Ascending aorta (tissue), 2 donors: ENCODE data around the gene DNER. TPM values are rescaled to one million over a fixed set of nuclear protein-coding genes. Genes with fewer than 3 reads are reported as not detected.

Experiments
- DNase-seq, 2 donors: peaks; one replicate each; pipeline ENCODE4 v3.0.0-alpha.2; 2019; ENCODE audit warnings: low spot score in 2 of 2
- H3K27ac ChIP-seq, 2 donors: fragments of 200-600 bp; sonication (generic); one replicate each; pipeline ENCODE4 v1.5.1; 2016 to 2017; ENCODE audit warnings: mild to moderate bottlenecking in 1 of 2
- H3K27me3 ChIP-seq: fragments of 200-600 bp; sonication (generic); one replicate; pipeline ENCODE4 v1.5.1; 2017
- H3K36me3 ChIP-seq, 2 donors: fragments of 200-600 bp; sonication (generic); one replicate each; pipeline ENCODE4 v1.5.1; 2016
- H3K4me1 ChIP-seq, 2 donors: fragments of 200-600 bp; sonication (generic); one replicate each; pipeline ENCODE4 v1.5.1; 2016 to 2017; ENCODE audit warnings: mild to moderate bottlenecking in 1 of 2
- H3K4me3 ChIP-seq, 2 donors: fragments of 200-600 bp; sonication (generic); one replicate each; pipeline ENCODE4 v1.5.1; 2016 to 2017; ENCODE audit warnings: mild to moderate bottlenecking in 1 of 2
- H3K9me3 ChIP-seq, 2 donors: fragments of 200-600 bp; sonication (generic); one replicate each; pipeline ENCODE4 v1.5.1; 2016
- intact Hi-C: fragments of 100-400 bp; cut with DNase I; formaldehyde crosslinking; loops from one replicate; pipeline ENCODE4 v1.15.1; 2023
- total RNA-seq: library from RNA; depleted of rRNA; stranded (reverse); fragments of >200 nt; gene quantifications from one replicate; pipeline ENCODE4 v1.1.0, GENCODE V29; 2016
- TF ChIP-seq, protein P1 (sequence below), 3 experiments: fragments of 200-600 bp in 2 of 3; fragments of 450-650 bp in 1 of 3; sonication (generic) in 2 of 3; IDR thresholded peaks; one replicate each; pipeline ENCODE4 v1.5.1; 2016 to 2019; ENCODE audit warnings: antibody characterized with exemption in 3 of 3, mild to moderate bottlenecking in 1 of 3, moderate library complexity in 1 of 3

DNER gene
- total RNA-seq, 1 donor from 2014 or later = 1.2 TPM

DNA sequence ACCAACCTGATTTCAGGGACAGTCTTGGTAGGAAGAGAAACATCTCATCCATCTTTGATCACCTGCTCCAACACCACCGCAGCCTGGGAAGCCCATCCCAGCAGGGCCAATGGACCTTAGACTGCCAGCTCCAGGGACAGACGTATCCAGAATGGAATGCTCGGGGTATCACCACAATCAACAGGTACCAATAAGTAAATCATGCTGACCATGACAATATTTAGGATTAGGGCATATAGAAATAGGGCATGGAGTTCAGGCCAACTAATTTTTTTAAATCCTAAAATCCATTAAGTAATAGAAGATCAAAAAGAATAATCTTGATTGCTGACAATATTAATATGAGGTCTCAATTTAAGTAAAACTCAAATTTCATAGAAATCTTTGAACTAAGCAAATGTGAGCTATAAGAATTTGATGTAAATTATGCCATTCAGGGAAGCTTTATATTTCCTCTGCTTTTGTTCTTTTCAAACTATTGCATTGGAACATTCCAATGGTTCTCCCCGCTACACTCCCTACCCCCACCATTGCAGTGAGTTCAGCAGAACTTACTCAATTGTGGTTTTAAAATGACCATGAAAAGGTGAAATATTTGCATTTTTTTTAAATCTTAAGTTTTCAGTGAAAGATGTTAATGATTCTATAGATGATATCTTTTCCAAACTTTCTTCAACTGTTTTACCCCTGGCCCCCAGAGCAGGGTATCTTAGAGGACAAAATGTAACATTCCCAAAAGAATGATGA lies 138.6 kb downstream of the DNER start:
- TF ChIP-seq, protein P1, sequence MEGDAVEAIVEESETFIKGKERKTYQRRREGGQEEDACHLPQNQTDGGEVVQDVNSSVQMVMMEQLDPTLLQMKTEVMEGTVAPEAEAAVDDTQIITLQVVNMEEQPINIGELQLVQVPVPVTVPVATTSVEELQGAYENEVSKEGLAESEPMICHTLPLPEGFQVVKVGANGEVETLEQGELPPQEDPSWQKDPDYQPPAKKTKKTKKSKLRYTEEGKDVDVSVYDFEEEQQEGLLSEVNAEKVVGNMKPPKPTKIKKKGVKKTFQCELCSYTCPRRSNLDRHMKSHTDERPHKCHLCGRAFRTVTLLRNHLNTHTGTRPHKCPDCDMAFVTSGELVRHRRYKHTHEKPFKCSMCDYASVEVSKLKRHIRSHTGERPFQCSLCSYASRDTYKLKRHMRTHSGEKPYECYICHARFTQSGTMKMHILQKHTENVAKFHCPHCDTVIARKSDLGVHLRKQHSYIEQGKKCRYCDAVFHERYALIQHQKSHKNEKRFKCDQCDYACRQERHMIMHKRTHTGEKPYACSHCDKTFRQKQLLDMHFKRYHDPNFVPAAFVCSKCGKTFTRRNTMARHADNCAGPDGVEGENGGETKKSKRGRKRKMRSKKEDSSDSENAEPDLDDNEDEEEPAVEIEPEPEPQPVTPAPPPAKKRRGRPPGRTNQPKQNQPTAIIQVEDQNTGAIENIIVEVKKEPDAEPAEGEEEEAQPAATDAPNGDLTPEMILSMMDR (IDR thresholded peaks at IDR 0.05) = no peak
- no peaks in the 10 kb centered on the region for H3K4me1 ChIP-seq
- no peak overlapping the region for H3K27ac ChIP-seq
- H3K9me3 ChIP-seq = no peaks in the 10 kb centered on the region
- no peak for DNase-seq
- H3K27me3 ChIP-seq = no peaks in the 10 kb centered on the region
- H3K36me3 ChIP-seq = no peaks in the 10 kb centered on the region
- intact Hi-C loops = no loop called here
- no peak overlapping the region for H3K4me3 ChIP-seq

DNA sequence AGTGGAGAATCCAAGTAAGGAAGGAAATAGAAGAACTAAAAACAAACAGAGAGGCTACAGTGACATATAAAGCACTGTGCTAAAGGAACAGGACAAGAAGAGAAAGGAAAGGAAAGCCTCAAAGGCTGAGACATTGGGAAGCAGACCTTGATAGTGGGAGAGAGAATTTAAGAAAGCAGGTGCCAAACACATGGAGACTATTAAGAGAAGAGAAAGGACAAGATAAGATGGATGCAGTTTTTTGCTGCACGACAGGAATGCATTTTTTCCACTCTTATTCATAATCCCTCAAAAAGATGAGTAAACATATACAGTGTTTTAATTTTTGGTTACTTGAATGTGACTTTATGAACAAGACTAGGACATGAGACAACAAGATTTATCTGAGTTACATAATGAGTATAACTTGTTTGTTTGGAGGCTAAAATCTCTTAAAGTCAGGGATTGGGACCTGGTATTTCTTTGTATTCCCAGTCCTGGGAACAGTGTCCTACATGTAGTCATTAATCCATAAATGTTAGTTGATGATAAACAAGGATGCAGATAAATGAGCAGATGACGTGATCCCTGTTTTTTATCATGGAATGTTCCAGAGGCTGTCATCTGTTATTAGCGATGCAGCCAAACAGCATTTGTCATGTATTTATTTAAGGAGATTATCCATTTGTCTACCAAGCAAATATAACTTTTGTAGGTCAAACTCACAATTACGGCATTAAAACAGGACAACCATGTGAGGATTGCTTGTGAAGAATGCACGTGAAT lies 141.7 kb downstream of the DNER start:
- Histone ChIP-seq H3K9me3 (no peaks in the 10 kb centered on the region), H3K27me3 (no peaks in the 10 kb centered on the region), H3K4me1 (no peaks in the 10 kb centered on the region), H3K4me3 (no peak overlapping the region), H3K27ac (no peak overlapping the region), H3K36me3 (no peaks in the 10 kb centered on the region)
- intact Hi-C loops = no loop called here
- DNase-seq = no peak
- TF ChIP-seq, protein P1 (IDR thresholded peaks at IDR 0.05) = no peak

DNA sequence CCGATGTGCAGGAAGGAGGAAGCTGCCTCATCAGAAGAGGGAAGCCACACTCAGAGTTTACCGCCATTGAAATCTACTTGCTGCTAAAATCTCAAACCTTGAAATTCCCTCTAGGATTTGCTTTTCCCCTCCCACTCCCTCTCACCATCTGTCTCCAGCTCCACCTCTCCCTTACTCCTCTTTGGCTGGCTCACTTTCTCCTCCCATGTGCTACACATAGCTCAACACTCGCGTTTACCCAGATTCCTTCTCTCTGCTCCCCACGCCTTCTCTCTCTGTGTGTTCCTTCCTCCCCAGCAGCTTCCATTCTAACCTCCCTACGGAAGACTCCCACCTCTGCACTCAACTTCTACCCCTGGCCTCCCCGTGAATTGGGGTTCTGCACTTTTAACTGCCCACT lies 143.1 kb downstream of the DNER start:
- no peak overlapping the region for H3K4me3 ChIP-seq
- no peaks in the 10 kb centered on the region for H3K9me3 ChIP-seq
- intact Hi-C loops = no loop called here
- H3K4me1 ChIP-seq = no peaks in the 10 kb centered on the region
- DNase-seq = no peak
- TF ChIP-seq, protein P1 (IDR thresholded peaks at IDR 0.05) = no peak
- no peak overlapping the region for H3K27ac ChIP-seq
- no peaks in the 10 kb centered on the region for H3K27me3 ChIP-seq
- no peaks in the 10 kb centered on the region for H3K36me3 ChIP-seq

DNA sequence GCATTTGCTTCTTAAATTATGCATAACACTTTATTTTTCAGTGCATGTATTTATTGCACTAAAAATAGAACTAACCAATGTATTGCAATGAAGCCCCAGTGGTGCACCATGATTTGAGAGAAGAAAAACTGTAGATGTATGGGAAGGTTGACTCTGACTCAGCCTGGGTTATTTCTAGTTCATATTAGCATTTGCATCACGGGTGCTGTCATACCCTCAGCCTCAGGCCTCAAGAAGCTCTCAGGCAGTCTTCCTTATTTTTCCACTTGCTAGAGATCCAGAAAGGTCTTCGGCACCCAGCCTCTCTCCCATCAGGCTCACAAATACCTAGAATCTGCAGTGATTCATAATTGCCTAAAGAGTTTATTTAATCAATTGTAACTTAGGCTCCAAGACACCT lies 148.0 kb downstream of the DNER start:
- no peak for DNase-seq
- Histone ChIP-seq H3K27ac (no peak overlapping the region), H3K36me3 (no peaks in the 10 kb centered on the region), H3K9me3 (no peaks in the 10 kb centered on the region), H3K4me1 (no peaks in the 10 kb centered on the region), H3K4me3 (no peak overlapping the region), H3K27me3 (no peaks in the 10 kb centered on the region)
- intact Hi-C loops = no loop called here
- TF ChIP-seq, protein P1 (IDR thresholded peaks at IDR 0.05) = no peak

DNA sequence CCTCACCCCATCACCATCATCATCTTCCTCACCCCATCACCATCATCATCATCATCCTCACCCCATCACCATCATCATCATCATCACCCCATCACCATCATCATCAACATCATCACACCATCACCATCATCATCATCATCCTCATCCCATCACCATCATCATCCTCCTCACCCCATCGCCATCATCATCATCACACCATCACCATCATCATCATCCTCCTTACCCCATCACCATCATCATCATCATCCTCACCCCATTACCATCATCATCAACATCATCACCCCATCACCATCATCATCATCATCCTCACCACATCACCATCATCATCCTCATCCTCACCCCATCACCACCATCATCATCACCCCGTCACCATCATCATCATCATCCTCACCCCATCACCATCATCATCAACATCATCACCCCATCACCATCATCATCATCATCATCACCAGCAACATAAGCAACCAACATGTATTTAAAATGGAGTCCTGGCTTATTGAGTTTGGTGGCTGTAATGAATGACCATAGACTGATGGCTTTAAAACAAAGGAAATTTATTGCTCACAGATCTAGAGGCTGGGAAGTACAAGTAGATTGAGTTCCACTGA lies 150.0 kb downstream of the DNER start:
- intact Hi-C loops = no loop called here
- no peaks in the 10 kb centered on the region for H3K27me3 ChIP-seq
- H3K27ac ChIP-seq = no peak overlapping the region
- TF ChIP-seq, protein P1 (IDR thresholded peaks at IDR 0.05) = no peak
- no peaks in the 10 kb centered on the region for H3K4me1 ChIP-seq
- no peak overlapping the region for H3K4me3 ChIP-seq
- H3K36me3 ChIP-seq = no peaks in the 10 kb centered on the region
- no peak for DNase-seq
- H3K9me3 ChIP-seq = no peaks in the 10 kb centered on the region
